A673 (cell line): ENCODE data around the gene TSEN2. TPM values are rescaled to one million over a fixed set of nuclear protein-coding genes. Genes with fewer than 3 reads are reported as not detected.
"Not testable (repeated sequence)": the region's sequence is repeated elsewhere in the genome, so short reads cannot be mapped to it uniquely, and the experiment has no call there.

ENCODE experiments used
- BruUV-seq: library from RNA; stranded (reverse); fragments of 400-500 nt; replicated peaks from 2 replicates; lab custom pipeline; 2021; lab: Mats Ljungman, UMichigan
- CTCF ChIA-PET: fragments of 300-600 bp; sonication (Branson Sonifier 250); formaldehyde crosslinking; loops from one replicate; lab custom pipeline; 2022; ENCODE audit warnings: antibody characterized with exemption; lab: Charles Lee
- POLR2A ChIA-PET: fragments of 300-600 bp; sonication (Branson Sonifier 250); formaldehyde crosslinking; loops from one replicate; lab custom pipeline; 2022; ENCODE audit warnings: antibody characterized with exemption; ENCODE audit not compliant: low non-redundant PET; lab: Charles Lee
- DNase-seq: peaks from one replicate; pipeline ENCODE4 v3.0.0-alpha.2; 2015; ENCODE audit warnings: low spot score
- H3K27ac ChIP-seq: fragments of 200-600 bp; sonication (generic); 2 replicates; pipeline ENCODE4 v1.5.1; 2016; ENCODE audit warnings: mixed run types, low read depth, mild to moderate bottlenecking, mixed read lengths, antibody characterized with exemption, low read length; ENCODE audit not compliant: poor library complexity, severe bottlenecking
- H3K27me3 ChIP-seq: fragments of 200-600 bp; sonication (generic); replicated peaks from 2 replicates; pipeline ENCODE4 v1.6.1; 2017; ENCODE audit warnings: mixed run types, low read depth, mild to moderate bottlenecking, mixed read lengths, antibody characterized with exemption, low read length; ENCODE audit not compliant: insufficient read depth, poor library complexity
- H3K36me3 ChIP-seq: fragments of 200-600 bp; sonication (generic); 2 replicates; pipeline ENCODE4 v1.6.1; 2016; ENCODE audit warnings: mixed run types, mild to moderate bottlenecking, mixed read lengths, antibody characterized with exemption, low read length; ENCODE audit not compliant: insufficient read depth, poor library complexity, severe bottlenecking
- H3K4me1 ChIP-seq: fragments of 200-600 bp; sonication (generic); 2 replicates; pipeline ENCODE4 v1.6.1; 2017; ENCODE audit warnings: mixed run types, mild to moderate bottlenecking, mixed read lengths, antibody characterized with exemption, low read length; ENCODE audit not compliant: insufficient read depth, poor library complexity, severe bottlenecking
- H3K4me3 ChIP-seq: fragments of 200-600 bp; sonication (generic); 2 replicates; pipeline ENCODE4 v1.5.1; 2016; ENCODE audit warnings: low read depth, mixed run types, mild to moderate bottlenecking, mixed read lengths, low read length; ENCODE audit not compliant: poor library complexity, severe bottlenecking
- H3K9me3 ChIP-seq: fragments of 200-600 bp; sonication (generic); 2 replicates; pipeline ENCODE4 v1.6.1; 2016; ENCODE audit warnings: mixed run types, low read depth, mild to moderate bottlenecking, mixed read lengths, antibody characterized with exemption, low read length; ENCODE audit not compliant: poor library complexity, severe bottlenecking
- CTCF ChIP-seq: fragments of 300-800, 200-600 bp; sonication (generic); conservative IDR thresholded peaks from 2 replicates; pipeline ENCODE4 v1.5.1; 2017; ENCODE audit warnings: low read depth, mild to moderate bottlenecking, antibody characterized with exemption, low read length, moderate library complexity, mixed read lengths
- EZH2 ChIP-seq: fragments of 200-600 bp; sonication (generic); IDR thresholded peaks from 2 replicates; pipeline ENCODE4 v1.6.1; 2017; ENCODE audit warnings: borderline replicate concordance, low read depth, mild to moderate bottlenecking, mixed read lengths, antibody characterized with exemption, low read length; ENCODE audit not compliant: poor library complexity, severe bottlenecking
- intact Hi-C: fragments of 100-400 bp; cut with micrococcal nuclease; formaldehyde crosslinking; loops from one replicate; pipeline ENCODE4 v1.10.0; 2022; ENCODE audit not compliant: unreplicated experiment
- total RNA-seq: library from RNA; stranded (reverse); gene quantifications from 2 replicates; pipeline ENCODE4 v1.2.3, GENCODE V29; 2021

The TSEN2 gene
- total RNA-seq, 1 experiment from 2014 or later = 34.5 TPM

DNA sequence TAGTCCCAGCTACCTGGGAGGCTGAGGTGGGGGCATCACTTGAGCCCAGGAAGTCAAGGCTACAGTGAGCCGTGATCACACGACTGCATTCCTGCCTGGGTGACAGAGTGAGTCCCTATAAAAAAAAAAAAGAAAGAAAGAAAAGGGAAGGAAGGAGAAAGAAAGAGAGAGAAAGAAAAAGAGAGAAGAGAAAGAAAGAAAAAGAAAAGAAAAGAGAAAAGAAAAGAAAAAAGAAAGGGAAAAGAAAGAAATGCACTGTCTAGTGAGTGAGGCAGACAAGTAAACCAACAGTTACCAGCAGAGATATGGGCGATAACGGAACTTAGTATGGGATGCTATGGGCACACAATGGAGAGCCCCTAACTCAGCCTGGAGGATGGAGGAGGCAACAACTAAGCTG is 37.2 kb upstream of the TSEN2 start:
- no peak overlapping the region for H3K27ac ChIP-seq
- peaks cover 4% of the 10 kb centered on the region for H3K4me1 ChIP-seq
- no peak overlapping the region for H3K4me3 ChIP-seq
- ChIA-PET CTCF (no interaction called here), POLR2A (no interaction called here)
- intact Hi-C loops = no loop called here
- no peak for DNase-seq
- no TSS peak for BruUV-seq
- TF ChIP-seq CTCF = no peak
- no peak for TF ChIP-seq EZH2
- H3K27me3 ChIP-seq = no peaks in the 10 kb centered on the region
- H3K9me3 ChIP-seq = no peaks in the 10 kb centered on the region
- no peaks in the 10 kb centered on the region for H3K36me3 ChIP-seq

GRCh38 chr3:12448404-12449202 is 35.7 kb upstream of the TSEN2 start:
- CTCF ChIA-PET, H3K4me3 ChIP-seq, H3K27me3 ChIP-seq, H3K9me3 ChIP-seq, H3K27ac ChIP-seq, intact Hi-C loops, BruUV-seq, H3K36me3 ChIP-seq, H3K4me1 ChIP-seq, POLR2A ChIA-PET, DNase-seq: not testable (repeated sequence)

GRCh38 chr3:12449889-12450682 is 34.2 kb upstream of the TSEN2 start:
- H3K27me3 ChIP-seq = no peaks in the 10 kb centered on the region
- no peaks in the 10 kb centered on the region for H3K4me1 ChIP-seq
- intact Hi-C loops = no loop called here
- no peak for TF ChIP-seq CTCF
- no peak for TF ChIP-seq EZH2
- no peak for DNase-seq
- no peaks in the 10 kb centered on the region for H3K9me3 ChIP-seq
- no peaks in the 10 kb centered on the region for H3K36me3 ChIP-seq
- CTCF ChIA-PET = no interaction called here
- no peak overlapping the region for H3K27ac ChIP-seq
- no peak overlapping the region for H3K4me3 ChIP-seq
- POLR2A ChIA-PET = no interaction called here
- BruUV-seq = no TSS peak
